K562 (cell line): ENCODE data around the gene INPP5D. TPM values are rescaled to one million over a fixed set of nuclear protein-coding genes. Genes with fewer than 3 reads are reported as not detected.

Experiments used
- CXXC5 ChIP-seq: fragments of 250-450 bp; sonication (Bioruptor Pico); IDR thresholded peaks from 2 replicates; pipeline ENCODE4 v1.8.0; 2022; ENCODE audit warnings: inconsistent platforms, mild to moderate bottlenecking, moderate library complexity
- FOXK2 ChIP-seq, 2 experiments: fragments of 450-650 bp; IDR thresholded peaks in 1 of 2; conservative IDR thresholded peaks in 1 of 2; 2 replicates each; pipeline ENCODE4 v1.6.1; 2016; ENCODE audit warnings: low read depth in 2 of 2, mild to moderate bottlenecking in 1 of 2
- IRF9 ChIP-seq: fragments of 450-650 bp; IDR thresholded peaks from 2 replicates; pipeline ENCODE4 v1.6.1; 2016; ENCODE audit warnings: missing biosample characterization, missing genetic modification characterization
- MEIS2 ChIP-seq: fragments of 450-650 bp; IDR thresholded peaks from 2 replicates; pipeline ENCODE4 v1.6.1; 2014; ENCODE audit warnings: mild to moderate bottlenecking; ENCODE audit not compliant: partially characterized antibody
- PKNOX1 ChIP-seq: fragments of 450-650 bp; IDR thresholded peaks from 2 replicates; pipeline ENCODE4 v1.6.1; 2016
- TRIM24 ChIP-seq, 2 experiments: fragments of 450-650 bp; IDR thresholded peaks; 2 replicates each; pipeline ENCODE4 v1.6.1; 2016
- YY1 ChIP-seq, 3 experiments: IDR thresholded peaks; 2 replicates each; pipeline ENCODE4 v1.6.1; 2011; ENCODE audit warnings: low read length in 2 of 3, mild to moderate bottlenecking in 2 of 3, moderate library complexity in 2 of 3, borderline replicate concordance in 1 of 3, control low read depth in 1 of 3, low read depth in 1 of 3; ENCODE audit not compliant: insufficient read depth in 3 of 3, insufficient replicate concordance in 2 of 3, control insufficient read depth in 1 of 3, insufficient read length in 1 of 3; ENCODE audit errors: extremely low read depth in 1 of 3
- ZBTB11 ChIP-seq, 3 experiments: fragments of 200-800 bp in 1 of 3; fragments of 250-450 bp in 1 of 3; fragments of 450-650 bp in 1 of 3; sonication (Bioruptor Pico) in 1 of 3; sonication (Bioruptor generic) in 1 of 3; formaldehyde crosslinking in 1 of 3; IDR thresholded peaks; 2 replicates each; pipeline versions ENCODE4 v1.6.1 to v1.8.0; 2016 to 2022; ENCODE audit warnings: mild to moderate bottlenecking in 2 of 3, missing genetic modification characterization in 2 of 3, missing compliant biosample characterization in 1 of 3, moderate library complexity in 1 of 3
- ZNF407 ChIP-seq: fragments of 450-650 bp; IDR thresholded peaks from 2 replicates; pipeline ENCODE4 v1.6.1; 2016; ENCODE audit warnings: low read depth
- polyA plus RNA-seq, 8 experiments: library from polyadenylated mRNA; depleted of rRNA in 4 of 8; stranded (reverse) in 5 of 8; unstranded in 3 of 8; fragments of >200 nt; fragmentation: Nextera tagmentation in 2 of 8; fragmentation: Illumina TruSeq in 1 of 8; extraction: Ambion mirVana in 2 of 8; extraction: Trizol in 1 of 8; gene quantifications; 2 replicates each; pipeline versions ENCODE4 v1.2.1 to v1.2.3, GENCODE V29; 2011 to 2014; ENCODE audit warnings: inconsistent platforms in 1 of 8, missing spikeins in 1 of 8
- total RNA-seq, 7 experiments: library from RNA; depleted of rRNA in 6 of 7; stranded (reverse); fragments of >200 nt in 6 of 7; fragmentation: Illumina TruSeq in 2 of 7; extraction: Trizol in 2 of 7; gene quantifications; 2 replicates each; pipeline versions ENCODE4 v1.2.1 to v1.2.3, GENCODE V29; 2011 to 2021; ENCODE audit warnings: low replicate concordance in 1 of 7

The INPP5D gene
- total and polyA plus RNA-seq, 9 of the 15 experiments (the other 6 are each of a cell fraction or from before 2014, with no cell fraction given): 0.55 to 6.2 (median 2.2) TPM

- 0 out of 6 replicates have a peak, but pooled peaks of 1 of the 3 experiments have one; percentile 33 for TF ChIP-seq ZBTB11 (CRISPR knock-in tag; IDR thresholded peaks at IDR 0.05)
- TF ChIP-seq CXXC5 (CRISPR knock-in tag): no peak
- peak in 1 of 3 experiments; percentile 24 for TF ChIP-seq YY1 (IDR thresholded peaks at IDR 0.05; ENCODE audit: borderline replicate concordance in 1 of 3, control insufficient read depth in 1 of 3, extremely low read depth in 1 of 3, insufficient read depth in 3 of 3, insufficient read length in 1 of 3, insufficient replicate concordance in 2 of 3, low read depth in 1 of 3, low read length in 2 of 3)
- 0 out of 4 replicates have a peak, but pooled peaks of 1 of the 2 experiments have one; percentile 20 for TF ChIP-seq FOXK2 (conservative IDR thresholded peaks at IDR 0.05 in 1 of 2, IDR thresholded peaks at IDR 0.05 in 1 of 2; ENCODE audit: low read depth in 2 of 2)
- TF ChIP-seq IRF9 (tag): peak; percentile 45; the same call in 1 of the 2 replicates
- peak; percentile 80 for TF ChIP-seq MEIS2
- peak; percentile 16 to 32; a peak in 2 of 4 replicates for TF ChIP-seq TRIM24 (IDR thresholded peaks at IDR 0.05)
- TF ChIP-seq ZNF407: peak; percentile 46; the same call in 1 of the 2 replicates
- peak; percentile 89 for TF ChIP-seq PKNOX1
Measured at GRCh38 chr2:233225230-233226068, 165.3 kb downstream of the INPP5D start (continued).
